Effector memory CD8-positive, alpha-beta T cell (primary cell): ENCODE results near the gene NCMAP.
A peak's percentile ranks its signal among the peaks of the same experiment; 100 is the strongest.

Experiments used
- ATAC-seq: fragments of 150-1000 bp; cut with Tn5 transposase; replicated peaks from 2 replicates; pipeline ENCODE4 v1.10.0; 2021; ENCODE audit warnings: mild to moderate bottlenecking, moderate library complexity
- DNase-seq, 3 experiments: peaks; one replicate each; pipeline ENCODE4 v3.0.0; 2021
- H3K27ac Mint-ChIP-seq, 2 donors: one replicate each; pipeline ENCODE4 v1.8.0; 2022; ENCODE audit warnings: mild to moderate bottlenecking in 2 of 2, mixed read lengths in 2 of 2, moderate library complexity in 2 of 2
- H3K27me3 Mint-ChIP-seq, 2 donors: one replicate each; pipeline ENCODE4 v1.8.0; 2022; ENCODE audit warnings: mixed read lengths in 2 of 2
- H3K36me3 Mint-ChIP-seq: one replicate; pipeline ENCODE4 v1.8.0; 2022; ENCODE audit warnings: mild to moderate bottlenecking, moderate library complexity, mixed read lengths; ENCODE audit not compliant: insufficient read depth
- H3K4me1 Mint-ChIP-seq, 2 donors: one replicate each; pipeline ENCODE4 v1.8.0; 2022; ENCODE audit warnings: low read depth in 2 of 2, mixed read lengths in 2 of 2
- H3K4me3 Mint-ChIP-seq, 2 donors: one replicate each; pipeline ENCODE4 v1.8.0; 2022; ENCODE audit warnings: mild to moderate bottlenecking in 2 of 2, mixed read lengths in 2 of 2, moderate library complexity in 2 of 2
- H3K9me3 Mint-ChIP-seq, 2 donors: one replicate each; pipeline ENCODE4 v1.8.0; 2022; ENCODE audit warnings: mixed read lengths in 2 of 2

NCMAP gene

GRCh38 chr1:24567792-24568388 is 12.0 kb downstream of the NCMAP start:
- H3K27ac Mint-ChIP-seq, result no peak overlapping the region
- H3K4me1 Mint-ChIP-seq, result peaks cover 8% of the 10 kb centered on the region in 2 donors
- H3K27me3 Mint-ChIP-seq, result peaks cover 6 to 8% of the 10 kb centered on the region in 2 donors
- peaks cover 3% of the 10 kb centered on the region for H3K36me3 Mint-ChIP-seq
- DNase-seq (no peak), ATAC-seq (no peak)
- no peak overlapping the region for H3K4me3 Mint-ChIP-seq
- no peaks in the 10 kb centered on the region for H3K9me3 Mint-ChIP-seq

- peaks cover 6 to 9% of the 10 kb centered on the region in 2 donors for H3K27me3 Mint-ChIP-seq
- peaks cover 8% of the 10 kb centered on the region in 2 donors for H3K4me1 Mint-ChIP-seq
- peaks cover 3% of the 10 kb centered on the region for H3K36me3 Mint-ChIP-seq
- ATAC-seq (no peak), DNase-seq (no peak)
- no peaks in the 10 kb centered on the region for H3K9me3 Mint-ChIP-seq
- H3K4me3 Mint-ChIP-seq, result no peak overlapping the region
- H3K27ac Mint-ChIP-seq, result no peak overlapping the region
Measured at GRCh38 chr1:24568475-24568874, 12.6 kb downstream of the NCMAP start.

- Mint-ChIP-seq H3K4me1 (peaks cover 8% of the 10 kb centered on the region in 2 donors), H3K4me3 (no peak overlapping the region), H3K9me3 (no peaks in the 10 kb centered on the region), H3K27ac (no peak overlapping the region), H3K27me3 (peaks cover 6 to 9% of the 10 kb centered on the region in 2 donors), H3K36me3 (peaks cover 3% of the 10 kb centered on the region)
- ATAC-seq (no peak), DNase-seq (no peak)
Measured at GRCh38 chr1:24570265-24571125, 14.6 kb downstream of the NCMAP start.

- peak; percentile 24 for ATAC-seq
- H3K4me3 Mint-ChIP-seq, result peak overlapping the region in 1 of 2 donors; percentile 5
Measured at GRCh38 chr1:24572301-24572700, 16.4 kb downstream of the NCMAP start.

GRCh38 chr1:24575905-24576587 is 20.2 kb downstream of the NCMAP start:
- no peak overlapping the region for H3K4me3 Mint-ChIP-seq
- peaks cover 6 to 9% of the 10 kb centered on the region in 2 donors for H3K27me3 Mint-ChIP-seq
- DNase-seq (no peak), ATAC-seq (no peak)
- peak overlapping the region in 1 of 2 donors; percentile 57 for H3K27ac Mint-ChIP-seq
- no peaks in the 10 kb centered on the region for H3K36me3 Mint-ChIP-seq
- no peaks in the 10 kb centered on the region for H3K9me3 Mint-ChIP-seq
- H3K4me1 Mint-ChIP-seq, result peaks cover 8% of the 10 kb centered on the region in 2 donors

More at GRCh38 chr1:24572301-24572700, 16.4 kb downstream of the NCMAP start:
- H3K36me3 Mint-ChIP-seq, result peaks cover 3% of the 10 kb centered on the region
- no peak for DNase-seq
- peaks cover 8% of the 10 kb centered on the region in 2 donors for H3K4me1 Mint-ChIP-seq
- no peaks in the 10 kb centered on the region for H3K9me3 Mint-ChIP-seq
- H3K27me3 Mint-ChIP-seq, result peaks cover 6 to 9% of the 10 kb centered on the region in 2 donors
- H3K27ac Mint-ChIP-seq, result peak overlapping the region in 1 of 2 donors; percentile 49

- no peaks in the 10 kb centered on the region for H3K9me3 Mint-ChIP-seq
- no peak overlapping the region for H3K27ac Mint-ChIP-seq
- H3K4me3 Mint-ChIP-seq, result no peak overlapping the region
- no peaks in the 10 kb centered on the region for H3K36me3 Mint-ChIP-seq
- DNase-seq (no peak), ATAC-seq (no peak)
- H3K27me3 Mint-ChIP-seq, result no peaks in the 10 kb centered on the region
- H3K4me1 Mint-ChIP-seq, result no peaks in the 10 kb centered on the region
Measured at GRCh38 chr1:24578846-24579245, 23.0 kb downstream of the NCMAP start.

GRCh38 chr1:24580756-24581155 is 24.9 kb downstream of the NCMAP start:
- Mint-ChIP-seq H3K27ac (peak overlapping the region in 1 of 2 donors; percentile 26), H3K36me3 (no peaks in the 10 kb centered on the region), H3K4me1 (no peaks in the 10 kb centered on the region), H3K27me3 (peaks cover 8 to 11% of the 10 kb centered on the region in 2 donors), H3K4me3 (no peak overlapping the region), H3K9me3 (no peaks in the 10 kb centered on the region)
- no peak for ATAC-seq
- DNase-seq, result no peak

- Mint-ChIP-seq H3K4me3 (no peak overlapping the region), H3K27me3 (peaks cover 12 to 13% of the 10 kb centered on the region in 2 donors), H3K27ac (no peak overlapping the region), H3K4me1 (peaks cover 0 to 4% of the 10 kb centered on the region in 2 donors), H3K36me3 (no peaks in the 10 kb centered on the region), H3K9me3 (no peaks in the 10 kb centered on the region)
- DNase-seq (no peak), ATAC-seq (no peak)
Measured at GRCh38 chr1:24584171-24584647, 28.3 kb downstream of the NCMAP start.

- peaks cover 13 to 16% of the 10 kb centered on the region in 2 donors for H3K27me3 Mint-ChIP-seq
- DNase-seq (no peak), ATAC-seq (no peak)
- peaks cover 0 to 4% of the 10 kb centered on the region in 2 donors for H3K4me1 Mint-ChIP-seq
- no peaks in the 10 kb centered on the region for H3K9me3 Mint-ChIP-seq
- H3K36me3 Mint-ChIP-seq, result no peaks in the 10 kb centered on the region
- no peak overlapping the region for H3K4me3 Mint-ChIP-seq
- no peak overlapping the region for H3K27ac Mint-ChIP-seq
Measured at GRCh38 chr1:24586119-24586518, 30.2 kb downstream of the NCMAP start.

GRCh38 chr1:24586970-24587820 is 31.3 kb downstream of the NCMAP start:
- H3K4me3 Mint-ChIP-seq, result no peak overlapping the region
- H3K27me3 Mint-ChIP-seq, result peaks cover 13 to 27% of the 10 kb centered on the region in 2 donors
- peak overlapping the region in 1 of 2 donors; percentile 44 for H3K27ac Mint-ChIP-seq
- H3K36me3 Mint-ChIP-seq, result no peaks in the 10 kb centered on the region
- no peaks in the 10 kb centered on the region for H3K9me3 Mint-ChIP-seq
- peaks cover 0 to 4% of the 10 kb centered on the region in 2 donors for H3K4me1 Mint-ChIP-seq
- ATAC-seq (peak; percentile 98), DNase-seq (peak; percentile 58 to 62 (median 59))

GRCh38 chr1:24588573-24588972 is 32.7 kb downstream of the NCMAP start:
- Mint-ChIP-seq H3K27me3 (peaks cover 13 to 29% of the 10 kb centered on the region in 2 donors), H3K36me3 (no peaks in the 10 kb centered on the region), H3K4me1 (peaks cover 0 to 4% of the 10 kb centered on the region in 2 donors), H3K9me3 (no peaks in the 10 kb centered on the region), H3K27ac (no peak overlapping the region), H3K4me3 (no peak overlapping the region)
- DNase-seq (no peak), ATAC-seq (no peak)

GRCh38 chr1:24589200-24589599 is 33.3 kb downstream of the NCMAP start:
- peaks cover 13 to 32% of the 10 kb centered on the region in 2 donors for H3K27me3 Mint-ChIP-seq
- DNase-seq (no peak), ATAC-seq (no peak)
- H3K9me3 Mint-ChIP-seq, result no peaks in the 10 kb centered on the region
- H3K27ac Mint-ChIP-seq, result no peak overlapping the region
- peaks cover 0 to 4% of the 10 kb centered on the region in 2 donors for H3K4me1 Mint-ChIP-seq
- H3K4me3 Mint-ChIP-seq, result no peak overlapping the region
- H3K36me3 Mint-ChIP-seq, result no peaks in the 10 kb centered on the region
